Suprapubic skin (tissue), 4 donors: ENCODE results near the gene TLE7. TPM values are rescaled to one million over a fixed set of nuclear protein-coding genes. Genes with fewer than 3 reads are reported as not detected.

Source experiments
- DNase-seq, 2 donors: peaks; one replicate each; pipeline ENCODE4 v3.0.0-alpha.2; 2019; ENCODE audit warnings: low spot score in 2 of 2
- H3K27ac ChIP-seq: fragments of 200-600 bp; sonication (generic); one replicate; pipeline ENCODE4 v1.5.1; 2019
- H3K27me3 ChIP-seq: fragments of 200-600 bp; sonication (generic); one replicate; pipeline ENCODE4 v1.5.1; 2019
- H3K36me3 ChIP-seq: fragments of 200-600 bp; sonication (generic); one replicate; pipeline ENCODE4 v1.5.1; 2019
- H3K4me1 ChIP-seq: fragments of 200-600 bp; sonication (generic); one replicate; pipeline ENCODE4 v1.5.1; 2019
- H3K4me3 ChIP-seq: fragments of 200-600 bp; sonication (generic); one replicate; pipeline ENCODE4 v1.5.1; 2019; ENCODE audit warnings: mild to moderate bottlenecking
- H3K9me3 ChIP-seq: fragments of 200-600 bp; sonication (generic); one replicate; pipeline ENCODE4 v1.5.1; 2019
- CTCF ChIP-seq, 2 donors: fragments of 200-600 bp in 1 of 2; fragments of 450-650 bp in 1 of 2; sonication (generic) in 1 of 2; IDR thresholded peaks; one replicate each; pipeline ENCODE4 v1.5.1; 2016 to 2019; ENCODE audit warnings: antibody characterized with exemption in 2 of 2, mild to moderate bottlenecking in 1 of 2, moderate library complexity in 1 of 2
- EP300 ChIP-seq: sonication (generic); formaldehyde crosslinking; IDR thresholded peaks from one replicate; pipeline ENCODE4 v1.6.1; 2017; ENCODE audit warnings: antibody characterized with exemption
- POLR2A ChIP-seq, 2 donors: fragments of 450-650 bp; IDR thresholded peaks; one replicate each; pipeline ENCODE4 v1.6.1; 2017; ENCODE audit warnings: antibody characterized with exemption in 2 of 2, mild to moderate bottlenecking in 2 of 2, moderate library complexity in 2 of 2
- POLR2AphosphoS5 ChIP-seq, 3 donors: sonication (generic); formaldehyde crosslinking; IDR thresholded peaks; one replicate each; pipeline ENCODE4 v1.6.1; 2017; ENCODE audit warnings: antibody characterized with exemption in 3 of 3
- WGBS: methylation state at CpG from one replicate; pipeline ENCODE4 v1.1.5; 2018; 5-methylcytosine and 5-hydroxymethylcytosine counted together
- total RNA-seq, 4 donors: library from RNA; depleted of rRNA; stranded (reverse); fragments of >200 nt; gene quantifications; one replicate each; pipeline ENCODE4 v1.1.0, GENCODE V29; 2016

The TLE7 gene
- total RNA-seq, 4 donors from 2014 or later: not detected

- Histone ChIP-seq H3K36me3 (no peaks in the 10 kb centered on the region), H3K4me3 (no peak overlapping the region), H3K4me1 (no peaks in the 10 kb centered on the region), H3K27ac (no peak overlapping the region), H3K9me3 (no peaks in the 10 kb centered on the region), H3K27me3 (peaks cover 29% of the 10 kb centered on the region)
- WGBS: 87% methylated on average over 4 of the region's 4 CpGs
- TF ChIP-seq EP300: no peak
- no peak for TF ChIP-seq POLR2AphosphoS5 (IDR thresholded peaks at IDR 0.05)
- TF ChIP-seq CTCF (IDR thresholded peaks at IDR 0.05): no peak
- TF ChIP-seq POLR2A (IDR thresholded peaks at IDR 0.05): no peak
- DNase-seq: no peak
These were observed 37.5 kb downstream of the TLE7 start for GRCh38 chr16:71404364-71404763.

- DNase-seq: no peak
- 79% methylated on average over 11 of the region's 11 CpGs for WGBS
- no peak overlapping the region for H3K27ac ChIP-seq
- no peaks in the 10 kb centered on the region for H3K4me1 ChIP-seq
- H3K27me3 ChIP-seq: peaks cover 20% of the 10 kb centered on the region
- TF ChIP-seq POLR2A (IDR thresholded peaks at IDR 0.05) (no peak), EP300 (no peak), POLR2AphosphoS5 (IDR thresholded peaks at IDR 0.05) (no peak), CTCF (IDR thresholded peaks at IDR 0.05) (no peak)
- no peaks in the 10 kb centered on the region for H3K9me3 ChIP-seq
- no peak overlapping the region for H3K4me3 ChIP-seq
- no peaks in the 10 kb centered on the region for H3K36me3 ChIP-seq
These were observed 39.2 kb downstream of the TLE7 start for GRCh38 chr16:71402674-71403073.

GRCh38 chr16:71402007-71402406 is 39.8 kb downstream of the TLE7 start:
- no peak for DNase-seq
- WGBS: 61% methylated on average over 6 of the region's 6 CpGs
- no peak overlapping the region for H3K4me3 ChIP-seq
- H3K9me3 ChIP-seq: no peaks in the 10 kb centered on the region
- no peaks in the 10 kb centered on the region for H3K4me1 ChIP-seq
- H3K27me3 ChIP-seq: peaks cover 15% of the 10 kb centered on the region
- no peaks in the 10 kb centered on the region for H3K36me3 ChIP-seq
- TF ChIP-seq CTCF (IDR thresholded peaks at IDR 0.05) (no peak), POLR2AphosphoS5 (IDR thresholded peaks at IDR 0.05) (no peak), POLR2A (IDR thresholded peaks at IDR 0.05) (no peak), EP300 (no peak)
- no peak overlapping the region for H3K27ac ChIP-seq

- Histone ChIP-seq H3K9me3 (no peaks in the 10 kb centered on the region), H3K4me3 (no peak overlapping the region), H3K27me3 (peaks cover 11% of the 10 kb centered on the region), H3K4me1 (no peaks in the 10 kb centered on the region), H3K27ac (no peak overlapping the region), H3K36me3 (no peaks in the 10 kb centered on the region)
- DNase-seq: no peak
- no peak for TF ChIP-seq POLR2AphosphoS5 (IDR thresholded peaks at IDR 0.05)
- TF ChIP-seq CTCF (IDR thresholded peaks at IDR 0.05): no peak
- no peak for TF ChIP-seq POLR2A (IDR thresholded peaks at IDR 0.05)
- no peak for TF ChIP-seq EP300
- 60% methylated on average over 11 of the region's 11 CpGs for WGBS
These were observed 41.9 kb downstream of the TLE7 start for GRCh38 chr16:71399801-71400563.

GRCh38 chr16:71396594-71396993 is 45.3 kb downstream of the TLE7 start:
- Histone ChIP-seq H3K4me3 (no peak overlapping the region), H3K9me3 (no peaks in the 10 kb centered on the region), H3K27ac (no peak overlapping the region), H3K4me1 (no peaks in the 10 kb centered on the region), H3K27me3 (peaks cover 3% of the 10 kb centered on the region), H3K36me3 (no peaks in the 10 kb centered on the region)
- TF ChIP-seq CTCF (IDR thresholded peaks at IDR 0.05): no peak
- no peak for TF ChIP-seq POLR2A (IDR thresholded peaks at IDR 0.05)
- no peak for TF ChIP-seq EP300
- no peak for TF ChIP-seq POLR2AphosphoS5 (IDR thresholded peaks at IDR 0.05)
- DNase-seq: no peak
- WGBS: 75% methylated on average over 10 of the region's 10 CpGs
